Measurements from ENCODE around the gene VNN1.

The VNN1 gene

DNA sequence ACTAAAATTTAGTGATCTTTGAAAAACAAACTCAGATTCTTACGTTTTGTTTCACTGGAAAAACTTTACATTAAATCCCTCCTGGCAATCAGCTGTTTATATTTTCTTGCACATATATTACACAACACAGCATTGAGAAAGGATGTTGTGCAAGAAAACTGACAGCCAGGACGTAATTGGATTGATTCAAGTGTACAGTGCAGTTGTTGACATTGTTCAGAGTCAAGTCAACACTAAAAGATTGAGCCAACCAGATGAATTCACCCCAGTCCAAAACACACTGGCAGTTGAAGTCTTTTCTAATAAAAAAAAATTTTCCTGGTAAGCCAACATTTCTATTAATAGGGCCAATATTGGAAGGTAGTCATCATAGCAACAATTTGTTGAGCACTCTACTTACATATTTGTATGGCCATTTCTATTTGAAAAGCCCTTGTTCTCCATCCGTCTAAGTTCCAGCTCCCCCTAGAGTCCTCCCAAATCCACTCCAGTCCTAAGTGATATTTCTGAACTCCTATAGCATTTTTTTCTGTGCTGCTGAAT lies 20.9 kb upstream of the VNN1 start:
- no peak overlapping the region for H3K4me3 ChIP-seq (ENCODE audit: low read depth, low read length)
- peak; percentile 76 for DNase-seq (ENCODE audit: low read depth)
- TF ChIP-seq, protein P1, sequence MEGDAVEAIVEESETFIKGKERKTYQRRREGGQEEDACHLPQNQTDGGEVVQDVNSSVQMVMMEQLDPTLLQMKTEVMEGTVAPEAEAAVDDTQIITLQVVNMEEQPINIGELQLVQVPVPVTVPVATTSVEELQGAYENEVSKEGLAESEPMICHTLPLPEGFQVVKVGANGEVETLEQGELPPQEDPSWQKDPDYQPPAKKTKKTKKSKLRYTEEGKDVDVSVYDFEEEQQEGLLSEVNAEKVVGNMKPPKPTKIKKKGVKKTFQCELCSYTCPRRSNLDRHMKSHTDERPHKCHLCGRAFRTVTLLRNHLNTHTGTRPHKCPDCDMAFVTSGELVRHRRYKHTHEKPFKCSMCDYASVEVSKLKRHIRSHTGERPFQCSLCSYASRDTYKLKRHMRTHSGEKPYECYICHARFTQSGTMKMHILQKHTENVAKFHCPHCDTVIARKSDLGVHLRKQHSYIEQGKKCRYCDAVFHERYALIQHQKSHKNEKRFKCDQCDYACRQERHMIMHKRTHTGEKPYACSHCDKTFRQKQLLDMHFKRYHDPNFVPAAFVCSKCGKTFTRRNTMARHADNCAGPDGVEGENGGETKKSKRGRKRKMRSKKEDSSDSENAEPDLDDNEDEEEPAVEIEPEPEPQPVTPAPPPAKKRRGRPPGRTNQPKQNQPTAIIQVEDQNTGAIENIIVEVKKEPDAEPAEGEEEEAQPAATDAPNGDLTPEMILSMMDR (conservative IDR thresholded peaks at IDR 0.05; ENCODE audit: low read depth, low read length) = peak; percentile 59

DNA sequence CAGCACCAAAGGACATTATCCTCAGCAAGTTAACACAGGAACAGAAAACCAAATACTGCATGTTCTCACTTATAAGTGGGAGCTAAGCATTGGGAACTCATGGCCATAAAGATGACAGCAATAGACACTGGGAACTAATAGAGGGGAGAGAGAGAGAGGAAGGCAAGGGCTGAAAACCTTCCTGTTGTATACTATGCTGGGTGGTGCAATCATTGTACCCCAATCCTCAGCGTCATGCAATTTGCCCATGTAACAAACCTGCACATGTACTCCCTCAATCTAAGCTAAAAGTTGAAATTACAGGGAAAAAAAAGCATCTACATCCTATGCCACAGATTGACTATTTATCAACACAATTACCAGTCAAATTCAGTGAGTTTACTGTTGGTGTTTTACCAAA lies 20.0 kb upstream of the VNN1 start:
- no peak for DNase-seq (ENCODE audit: low read depth)
- H3K4me3 ChIP-seq (ENCODE audit: low read depth, low read length) = no peak overlapping the region
- TF ChIP-seq, protein P1 (conservative IDR thresholded peaks at IDR 0.05; ENCODE audit: low read depth, low read length) = no peak

DNA sequence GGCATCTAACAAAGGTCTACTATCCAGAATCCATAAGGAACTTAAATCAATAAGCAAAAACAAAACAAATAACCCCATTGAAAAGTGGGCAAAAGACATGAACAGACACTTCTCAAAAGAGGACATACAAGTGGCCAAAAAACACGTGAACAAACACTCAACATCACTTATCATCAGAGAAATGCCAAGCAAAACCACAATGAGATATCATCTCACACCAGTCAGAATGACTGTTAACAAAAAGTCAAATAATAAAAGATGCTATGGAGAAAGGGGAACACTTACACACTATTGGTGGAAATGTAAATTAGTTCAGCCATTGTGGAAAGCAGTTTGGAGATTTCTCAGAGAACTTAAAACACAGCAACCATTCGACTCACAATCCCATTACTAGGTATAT lies 19.4 kb upstream of the VNN1 start:
- no peak overlapping the region for H3K4me3 ChIP-seq (ENCODE audit: low read depth, low read length)
- TF ChIP-seq, protein P1 (conservative IDR thresholded peaks at IDR 0.05; ENCODE audit: low read depth, low read length) = no peak
- no peak for DNase-seq (ENCODE audit: low read depth)

DNA sequence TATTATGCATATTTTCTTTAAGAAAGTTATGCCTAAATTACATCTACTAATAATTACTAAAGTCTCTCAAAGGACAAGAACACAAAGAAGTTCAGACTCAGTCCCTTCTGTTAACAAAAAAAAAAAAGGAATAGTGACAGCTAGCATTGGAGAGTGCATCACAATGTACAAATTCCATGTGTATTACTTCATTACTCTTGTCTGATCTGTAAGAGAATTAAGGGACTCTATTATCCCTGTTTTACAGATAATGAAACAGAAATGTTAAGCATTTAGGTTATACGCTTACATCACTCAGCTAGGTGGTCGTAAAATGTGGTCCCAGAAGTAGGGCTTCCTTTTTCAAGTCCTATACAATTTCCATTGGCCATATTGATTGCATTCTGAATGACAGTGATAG lies 17.2 kb upstream of the VNN1 start:
- peak; percentile 25 for DNase-seq (ENCODE audit: low read depth)
- no peak overlapping the region for H3K4me3 ChIP-seq (ENCODE audit: low read depth, low read length)
- TF ChIP-seq, protein P1 (conservative IDR thresholded peaks at IDR 0.05; ENCODE audit: low read depth, low read length) = no peak

DNA sequence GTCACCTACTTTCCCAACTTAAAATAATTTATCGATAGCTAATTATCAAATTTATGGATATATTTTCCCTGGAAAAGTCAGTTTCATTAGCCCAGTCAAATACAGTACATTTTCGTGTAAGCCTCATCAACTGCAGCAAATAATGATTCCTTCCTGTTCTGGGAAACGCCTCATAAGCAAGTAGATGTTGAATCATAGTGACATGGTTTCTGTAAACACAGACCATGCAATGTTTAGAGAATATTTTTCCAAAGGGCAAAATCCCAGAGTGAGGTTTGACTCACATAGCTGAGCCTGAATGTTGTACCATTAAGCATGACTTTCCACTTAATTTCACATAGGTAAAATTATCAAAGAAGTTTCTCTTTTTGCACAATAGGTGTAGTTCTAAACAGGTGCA lies 16.7 kb upstream of the VNN1 start:
- DNase-seq (ENCODE audit: low read depth) = peak; percentile 57
- TF ChIP-seq, protein P1 (conservative IDR thresholded peaks at IDR 0.05; ENCODE audit: low read depth, low read length) = no peak

DNA sequence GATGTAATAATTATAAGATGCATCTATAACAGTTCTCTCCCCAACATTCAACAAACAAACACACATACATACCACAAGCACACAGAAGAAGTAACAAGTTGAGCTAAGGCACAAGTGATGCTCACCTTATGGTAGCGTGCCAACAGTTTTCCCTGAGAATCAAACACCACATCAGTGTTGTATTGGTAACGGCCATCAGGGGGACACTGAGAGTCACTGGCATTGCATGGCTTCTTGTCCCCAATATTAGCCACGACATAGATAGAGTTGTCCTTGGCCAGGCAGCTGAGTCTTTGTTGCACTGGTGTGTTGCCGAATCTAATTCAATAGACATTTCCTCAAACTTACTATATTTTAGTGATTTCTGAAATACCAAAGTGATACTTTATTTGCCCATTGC lies 14.8 kb upstream of the VNN1 start:
- no peak for DNase-seq (ENCODE audit: low read depth)
- TF ChIP-seq, protein P1 (conservative IDR thresholded peaks at IDR 0.05; ENCODE audit: low read depth, low read length) = no peak
- no peak overlapping the region for H3K4me3 ChIP-seq (ENCODE audit: low read depth, low read length)

More for the DNA sequence above, 16.7 kb upstream of the VNN1 start:
- no peak overlapping the region for H3K4me3 ChIP-seq (ENCODE audit: low read depth, low read length)

DNA sequence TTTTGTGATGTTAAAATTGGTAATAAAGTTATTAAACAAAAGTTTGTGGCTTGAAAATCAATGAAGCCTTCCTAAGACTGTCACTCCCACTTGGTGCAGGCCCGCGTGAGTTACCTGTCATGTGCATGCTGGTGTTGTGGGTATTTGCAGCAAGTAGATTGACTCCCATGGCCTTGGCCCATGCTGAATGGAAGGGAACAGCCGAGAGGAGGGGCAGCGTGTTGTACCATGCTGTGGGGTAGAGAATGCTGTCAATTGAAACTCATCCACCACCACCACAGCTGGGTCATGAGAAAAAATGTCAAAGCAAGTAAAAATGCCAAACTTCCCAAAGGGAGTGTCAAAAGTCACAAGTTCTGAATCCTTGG lies 12.7 kb upstream of the VNN1 start:
- H3K4me3 ChIP-seq (ENCODE audit: low read depth, low read length) = no peak overlapping the region
- DNase-seq (ENCODE audit: low read depth) = no peak
- TF ChIP-seq, protein P1 (conservative IDR thresholded peaks at IDR 0.05; ENCODE audit: low read depth, low read length) = no peak
